WTC11 (cell line): ENCODE results near the gene RING1. TPM values are rescaled to one million over a fixed set of nuclear protein-coding genes. Genes with fewer than 3 reads are reported as not detected.

ENCODE experiments used
- ATAC-seq: fragments of 200-7000 bp; cut with Tn5 transposase; 2 replicates; pipeline ENCODE4 v1.10.0; 2021; ENCODE audit warnings: mild to moderate bottlenecking, moderate library complexity
- CTCF ChIA-PET: fragments of 300-600 bp; sonication (Branson Sonifier 250); formaldehyde crosslinking; loops from one replicate; lab custom pipeline; 2021; ENCODE audit warnings: antibody characterized with exemption; lab: Charles Lee
- POLR2A ChIA-PET: fragments of 350-600 bp; sonication (Branson Sonifier 250); formaldehyde crosslinking; loops from one replicate; lab custom pipeline; 2021; ENCODE audit warnings: antibody characterized with exemption; lab: Charles Lee
- DNase-seq: peaks from one replicate; pipeline ENCODE4 v3.0.0; 2021; ENCODE audit warnings: low spot score
- H3K27ac Mint-ChIP-seq: 2 replicates; pipeline ENCODE4 v1.8.0; 2021; ENCODE audit warnings: mixed read lengths
- H3K27me3 Mint-ChIP-seq: 2 replicates; pipeline ENCODE4 v1.8.0; 2021; ENCODE audit warnings: low read depth, mild to moderate bottlenecking, moderate library complexity, mixed read lengths
- H3K36me3 Mint-ChIP-seq: 2 replicates; pipeline ENCODE4 v1.8.0; 2021; ENCODE audit warnings: mixed read lengths
- H3K4me1 Mint-ChIP-seq: 2 replicates; pipeline ENCODE4 v1.8.0; 2022; ENCODE audit warnings: mixed read lengths
- H3K4me3 Mint-ChIP-seq: 2 replicates; pipeline ENCODE4 v1.8.0; 2021; ENCODE audit warnings: mild to moderate bottlenecking, moderate library complexity, mixed read lengths
- H3K9me3 Mint-ChIP-seq: 2 replicates; pipeline ENCODE4 v1.8.0; 2021; ENCODE audit warnings: mixed read lengths
- CREB1 ChIP-seq: sonication (generic); formaldehyde crosslinking; IDR thresholded peaks from 2 replicates; pipeline ENCODE4 v1.8.0; 2023; ENCODE audit warnings: mild to moderate bottlenecking, missing genetic modification reagents
- JUN ChIP-seq: sonication (generic); formaldehyde crosslinking; IDR thresholded peaks from 2 replicates; pipeline ENCODE4 v1.8.0; 2023; ENCODE audit warnings: mild to moderate bottlenecking, missing genetic modification reagents
- MXD4 ChIP-seq: fragments of 250-450 bp; sonication (Bioruptor Pico); IDR thresholded peaks from 2 replicates; pipeline ENCODE4 v1.8.0; 2021; ENCODE audit warnings: mild to moderate bottlenecking, moderate library complexity, borderline replicate concordance
- NFYB ChIP-seq: sonication (generic); formaldehyde crosslinking; conservative IDR thresholded peaks from 2 replicates; pipeline ENCODE4 v1.8.0; 2022; ENCODE audit warnings: low read depth, missing genetic modification reagents
- TEAD1 ChIP-seq: sonication (generic); formaldehyde crosslinking; IDR thresholded peaks from 2 replicates; pipeline ENCODE4 v1.8.0; 2022; ENCODE audit warnings: mild to moderate bottlenecking, missing genetic modification reagents
- TEAD4 ChIP-seq: sonication (generic); formaldehyde crosslinking; IDR thresholded peaks from 2 replicates; pipeline ENCODE4 v1.8.0; 2022; ENCODE audit warnings: mild to moderate bottlenecking, missing genetic modification reagents
- ZNF121 ChIP-seq: sonication (generic); formaldehyde crosslinking; IDR thresholded peaks from 2 replicates; pipeline ENCODE4 v1.8.0; 2023; ENCODE audit warnings: missing genetic modification reagents
- total RNA-seq: library from RNA; stranded (reverse); gene quantifications from 3 replicates; pipeline ENCODE4 v1.2.3, GENCODE V29; 2021
- TF ChIP-seq, protein P1 (sequence below): fragments of 250-450 bp; sonication (Bioruptor Pico); IDR thresholded peaks from 2 replicates; pipeline ENCODE4 v2.1.2; 2022; ENCODE audit warnings: mild to moderate bottlenecking, moderate library complexity
- TF ChIP-seq, protein P2 (sequence below): sonication (generic); formaldehyde crosslinking; IDR thresholded peaks from 2 replicates; pipeline ENCODE4 v1.8.1; 2022; ENCODE audit warnings: mild to moderate bottlenecking, missing genetic modification reagents, moderate library complexity, borderline replicate concordance
- TF ChIP-seq, protein P3 (sequence below): sonication (generic); formaldehyde crosslinking; IDR thresholded peaks from 2 replicates; pipeline ENCODE4 v1.8.0; 2022; ENCODE audit warnings: mild to moderate bottlenecking, missing genetic modification reagents
- TF ChIP-seq, protein P4 (sequence below): sonication (generic); formaldehyde crosslinking; IDR thresholded peaks from 2 replicates; pipeline ENCODE4 v1.8.0; 2022; ENCODE audit warnings: mild to moderate bottlenecking, missing genetic modification reagents
- TF ChIP-seq, protein P5 (sequence below): sonication (generic); formaldehyde crosslinking; IDR thresholded peaks from 2 replicates; pipeline ENCODE4 v1.8.1; 2022; ENCODE audit warnings: low read depth, mild to moderate bottlenecking, moderate library complexity, missing genetic modification reagents, borderline replicate concordance
- TF ChIP-seq, protein P6 (sequence below): sonication (generic); formaldehyde crosslinking; IDR thresholded peaks from 2 replicates; pipeline ENCODE4 v1.8.1; 2022; ENCODE audit warnings: missing genetic modification reagents, borderline replicate concordance
- TF ChIP-seq, protein P7 (sequence below): sonication (generic); formaldehyde crosslinking; IDR thresholded peaks from 2 replicates; pipeline ENCODE4 v1.8.0; 2022; ENCODE audit warnings: missing genetic modification reagents
- TF ChIP-seq, protein P8 (sequence below): sonication (generic); formaldehyde crosslinking; IDR thresholded peaks from 2 replicates; pipeline ENCODE4 v1.8.0; 2022; ENCODE audit warnings: mild to moderate bottlenecking, missing genetic modification reagents

The RING1 gene
- total RNA-seq, 1 experiment from 2014 or later, result 26.6 TPM

DNA sequence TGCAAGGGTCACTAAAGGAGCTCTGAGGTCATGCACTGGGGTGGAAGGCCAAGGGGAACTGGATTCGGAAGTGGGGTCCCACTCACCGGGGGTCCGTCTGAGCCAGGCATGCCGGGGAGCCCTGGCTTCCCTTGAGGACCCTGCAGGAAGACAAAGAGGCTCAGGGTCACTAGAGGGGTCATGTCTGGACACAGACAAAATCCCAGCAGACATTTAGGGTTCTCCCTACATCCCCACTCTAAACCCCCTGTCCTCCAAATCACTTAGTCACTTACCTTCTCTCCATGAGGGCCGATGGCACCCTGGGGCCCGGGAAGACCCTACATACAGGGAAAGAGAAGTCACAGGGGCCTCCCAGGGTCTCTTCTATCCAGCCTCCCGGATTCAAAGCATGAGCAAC lies 31.4 kb upstream of the RING1 start:
- ChIA-PET POLR2A (no interaction called here), CTCF (interaction anchor here (1.1 kb wide), 1 partner anchor 71 kb away, joined by 3 read pairs; no protein-coding TSS in a partner anchor)
- Mint-ChIP-seq H3K27ac (no peak overlapping the region), H3K9me3 (no peaks in the 10 kb centered on the region), H3K27me3 (peaks cover 11% of the 10 kb centered on the region; the same call in 1 of the 2 replicates), H3K4me3 (no peak overlapping the region), H3K36me3 (no peaks in the 10 kb centered on the region), H3K4me1 (0 out of 2 replicates have a peak, but pooled peaks cover 3% of the 10 kb centered on the region)
- ATAC-seq (no peak), DNase-seq (no peak)
- TF ChIP-seq, protein P1, sequence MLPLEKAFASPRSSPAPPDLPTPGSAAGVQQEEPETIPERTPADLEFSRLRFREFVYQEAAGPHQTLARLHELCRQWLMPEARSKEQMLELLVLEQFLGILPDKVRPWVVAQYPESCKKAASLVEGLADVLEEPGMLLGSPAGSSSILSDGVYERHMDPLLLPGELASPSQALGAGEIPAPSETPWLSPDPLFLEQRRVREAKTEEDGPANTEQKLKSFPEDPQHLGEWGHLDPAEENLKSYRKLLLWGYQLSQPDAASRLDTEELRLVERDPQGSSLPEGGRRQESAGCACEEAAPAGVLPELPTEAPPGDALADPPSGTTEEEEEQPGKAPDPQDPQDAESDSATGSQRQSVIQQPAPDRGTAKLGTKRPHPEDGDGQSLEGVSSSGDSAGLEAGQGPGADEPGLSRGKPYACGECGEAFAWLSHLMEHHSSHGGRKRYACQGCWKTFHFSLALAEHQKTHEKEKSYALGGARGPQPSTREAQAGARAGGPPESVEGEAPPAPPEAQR, result no peak
- TF ChIP-seq MXD4 (CRISPR knock-in tag), result no peak
- TF ChIP-seq ZNF121 (CRISPR knock-in tag), result no peak
- TF ChIP-seq, protein P2, sequence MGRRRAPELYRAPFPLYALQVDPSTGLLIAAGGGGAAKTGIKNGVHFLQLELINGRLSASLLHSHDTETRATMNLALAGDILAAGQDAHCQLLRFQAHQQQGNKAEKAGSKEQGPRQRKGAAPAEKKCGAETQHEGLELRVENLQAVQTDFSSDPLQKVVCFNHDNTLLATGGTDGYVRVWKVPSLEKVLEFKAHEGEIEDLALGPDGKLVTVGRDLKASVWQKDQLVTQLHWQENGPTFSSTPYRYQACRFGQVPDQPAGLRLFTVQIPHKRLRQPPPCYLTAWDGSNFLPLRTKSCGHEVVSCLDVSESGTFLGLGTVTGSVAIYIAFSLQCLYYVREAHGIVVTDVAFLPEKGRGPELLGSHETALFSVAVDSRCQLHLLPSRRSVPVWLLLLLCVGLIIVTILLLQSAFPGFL (CRISPR knock-in tag), result no peak
- TF ChIP-seq JUN (CRISPR knock-in tag), result no peak
- TF ChIP-seq, protein P3, sequence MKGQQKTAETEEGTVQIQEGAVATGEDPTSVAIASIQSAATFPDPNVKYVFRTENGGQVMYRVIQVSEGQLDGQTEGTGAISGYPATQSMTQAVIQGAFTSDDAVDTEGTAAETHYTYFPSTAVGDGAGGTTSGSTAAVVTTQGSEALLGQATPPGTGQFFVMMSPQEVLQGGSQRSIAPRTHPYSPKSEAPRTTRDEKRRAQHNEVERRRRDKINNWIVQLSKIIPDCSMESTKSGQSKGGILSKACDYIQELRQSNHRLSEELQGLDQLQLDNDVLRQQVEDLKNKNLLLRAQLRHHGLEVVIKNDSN, result no peak
- TF ChIP-seq, protein P4, sequence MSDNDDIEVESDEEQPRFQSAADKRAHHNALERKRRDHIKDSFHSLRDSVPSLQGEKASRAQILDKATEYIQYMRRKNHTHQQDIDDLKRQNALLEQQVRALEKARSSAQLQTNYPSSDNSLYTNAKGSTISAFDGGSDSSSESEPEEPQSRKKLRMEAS (CRISPR knock-in tag), result no peak
- no peak for TF ChIP-seq TEAD4 (CRISPR knock-in tag)

DNA sequence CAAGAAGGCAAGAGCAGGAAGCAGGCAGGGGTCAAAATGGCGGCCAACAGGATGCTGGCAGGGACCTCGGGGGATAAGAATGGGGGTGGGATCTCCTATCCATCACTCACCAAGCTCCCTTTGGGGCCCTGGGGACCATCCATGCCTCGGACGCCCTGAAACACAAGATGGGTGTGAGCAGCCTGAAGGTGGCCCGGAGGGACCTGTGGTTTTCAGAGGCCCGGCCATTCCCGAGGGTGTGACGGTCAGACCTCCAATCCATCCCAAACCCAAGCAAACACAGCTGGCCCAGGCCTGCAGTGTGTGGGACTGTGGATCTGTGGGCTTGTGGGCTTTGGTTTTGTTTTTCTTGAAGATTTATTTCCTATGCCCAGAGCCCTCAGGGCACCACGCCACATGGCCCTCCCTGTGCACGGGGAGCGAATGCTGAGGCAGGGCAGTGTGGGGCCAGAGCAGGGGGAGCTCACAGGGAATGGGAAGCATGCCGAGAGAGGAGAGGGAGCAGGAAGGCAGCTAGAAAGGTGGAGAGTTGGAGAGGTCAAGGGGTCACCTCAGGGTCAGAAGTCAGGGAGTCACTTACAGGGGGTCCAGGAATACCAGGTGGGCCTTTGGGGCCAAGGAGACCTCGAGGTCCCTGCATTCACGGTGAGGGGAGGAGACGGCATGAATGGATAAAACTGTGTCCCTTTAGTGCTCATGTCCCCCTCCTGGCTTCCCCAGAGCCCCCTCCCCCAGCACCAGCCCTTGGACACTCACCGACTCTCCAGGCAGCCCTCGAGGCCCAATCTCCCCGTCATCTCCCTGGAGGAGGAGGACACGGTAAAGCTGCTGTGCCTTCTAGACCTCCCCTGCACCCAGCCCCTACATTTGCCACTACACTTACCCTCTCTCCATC lies 30.5 kb upstream of the RING1 start:
- no peak for ATAC-seq
- TF ChIP-seq, protein P4 (CRISPR knock-in tag), result no peak
- TF ChIP-seq, protein P5, sequence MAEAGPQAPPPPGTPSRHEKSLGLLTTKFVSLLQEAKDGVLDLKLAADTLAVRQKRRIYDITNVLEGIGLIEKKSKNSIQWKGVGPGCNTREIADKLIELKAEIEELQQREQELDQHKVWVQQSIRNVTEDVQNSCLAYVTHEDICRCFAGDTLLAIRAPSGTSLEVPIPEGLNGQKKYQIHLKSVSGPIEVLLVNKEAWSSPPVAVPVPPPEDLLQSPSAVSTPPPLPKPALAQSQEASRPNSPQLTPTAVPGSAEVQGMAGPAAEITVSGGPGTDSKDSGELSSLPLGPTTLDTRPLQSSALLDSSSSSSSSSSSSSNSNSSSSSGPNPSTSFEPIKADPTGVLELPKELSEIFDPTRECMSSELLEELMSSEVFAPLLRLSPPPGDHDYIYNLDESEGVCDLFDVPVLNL (CRISPR knock-in tag), result no peak
- TF ChIP-seq TEAD1 (CRISPR knock-in tag), result no peak
- TF ChIP-seq, protein P6, sequence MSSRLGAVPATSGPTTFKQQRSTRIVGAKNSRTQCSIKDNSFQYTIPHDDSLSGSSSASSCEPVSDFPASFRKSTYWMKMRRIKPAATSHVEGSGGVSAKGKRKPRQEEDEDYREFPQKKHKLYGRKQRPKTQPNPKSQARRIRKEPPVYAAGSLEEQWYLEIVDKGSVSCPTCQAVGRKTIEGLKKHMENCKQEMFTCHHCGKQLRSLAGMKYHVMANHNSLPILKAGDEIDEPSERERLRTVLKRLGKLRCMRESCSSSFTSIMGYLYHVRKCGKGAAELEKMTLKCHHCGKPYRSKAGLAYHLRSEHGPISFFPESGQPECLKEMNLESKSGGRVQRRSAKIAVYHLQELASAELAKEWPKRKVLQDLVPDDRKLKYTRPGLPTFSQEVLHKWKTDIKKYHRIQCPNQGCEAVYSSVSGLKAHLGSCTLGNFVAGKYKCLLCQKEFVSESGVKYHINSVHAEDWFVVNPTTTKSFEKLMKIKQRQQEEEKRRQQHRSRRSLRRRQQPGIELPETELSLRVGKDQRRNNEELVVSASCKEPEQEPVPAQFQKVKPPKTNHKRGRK (CRISPR knock-in tag), result no peak
- TF ChIP-seq, protein P7, sequence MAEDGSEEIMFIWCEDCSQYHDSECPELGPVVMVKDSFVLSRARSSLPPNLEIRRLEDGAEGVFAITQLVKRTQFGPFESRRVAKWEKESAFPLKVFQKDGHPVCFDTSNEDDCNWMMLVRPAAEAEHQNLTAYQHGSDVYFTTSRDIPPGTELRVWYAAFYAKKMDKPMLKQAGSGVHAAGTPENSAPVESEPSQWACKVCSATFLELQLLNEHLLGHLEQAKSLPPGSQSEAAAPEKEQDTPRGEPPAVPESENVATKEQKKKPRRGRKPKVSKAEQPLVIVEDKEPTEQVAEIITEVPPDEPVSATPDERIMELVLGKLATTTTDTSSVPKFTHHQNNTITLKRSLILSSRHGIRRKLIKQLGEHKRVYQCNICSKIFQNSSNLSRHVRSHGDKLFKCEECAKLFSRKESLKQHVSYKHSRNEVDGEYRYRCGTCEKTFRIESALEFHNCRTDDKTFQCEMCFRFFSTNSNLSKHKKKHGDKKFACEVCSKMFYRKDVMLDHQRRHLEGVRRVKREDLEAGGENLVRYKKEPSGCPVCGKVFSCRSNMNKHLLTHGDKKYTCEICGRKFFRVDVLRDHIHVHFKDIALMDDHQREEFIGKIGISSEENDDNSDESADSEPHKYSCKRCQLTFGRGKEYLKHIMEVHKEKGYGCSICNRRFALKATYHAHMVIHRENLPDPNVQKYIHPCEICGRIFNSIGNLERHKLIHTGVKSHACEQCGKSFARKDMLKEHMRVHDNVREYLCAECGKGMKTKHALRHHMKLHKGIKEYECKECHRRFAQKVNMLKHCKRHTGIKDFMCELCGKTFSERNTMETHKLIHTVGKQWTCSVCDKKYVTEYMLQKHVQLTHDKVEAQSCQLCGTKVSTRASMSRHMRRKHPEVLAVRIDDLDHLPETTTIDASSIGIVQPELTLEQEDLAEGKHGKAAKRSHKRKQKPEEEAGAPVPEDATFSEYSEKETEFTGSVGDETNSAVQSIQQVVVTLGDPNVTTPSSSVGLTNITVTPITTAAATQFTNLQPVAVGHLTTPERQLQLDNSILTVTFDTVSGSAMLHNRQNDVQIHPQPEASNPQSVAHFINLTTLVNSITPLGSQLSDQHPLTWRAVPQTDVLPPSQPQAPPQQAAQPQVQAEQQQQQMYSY, result no peak
- TF ChIP-seq, protein P8, sequence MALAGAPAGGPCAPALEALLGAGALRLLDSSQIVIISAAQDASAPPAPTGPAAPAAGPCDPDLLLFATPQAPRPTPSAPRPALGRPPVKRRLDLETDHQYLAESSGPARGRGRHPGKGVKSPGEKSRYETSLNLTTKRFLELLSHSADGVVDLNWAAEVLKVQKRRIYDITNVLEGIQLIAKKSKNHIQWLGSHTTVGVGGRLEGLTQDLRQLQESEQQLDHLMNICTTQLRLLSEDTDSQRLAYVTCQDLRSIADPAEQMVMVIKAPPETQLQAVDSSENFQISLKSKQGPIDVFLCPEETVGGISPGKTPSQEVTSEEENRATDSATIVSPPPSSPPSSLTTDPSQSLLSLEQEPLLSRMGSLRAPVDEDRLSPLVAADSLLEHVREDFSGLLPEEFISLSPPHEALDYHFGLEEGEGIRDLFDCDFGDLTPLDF, result no peak
- no peak for TF ChIP-seq CREB1 (CRISPR knock-in tag)
- no peak for TF ChIP-seq NFYB (CRISPR knock-in tag)

More for the DNA sequence above, 30.5 kb upstream of the RING1 start:
- DNase-seq, result no peak
- H3K4me1 Mint-ChIP-seq, result 0 out of 2 replicates have a peak, but pooled peaks cover 1% of the 10 kb centered on the region
- H3K4me3 Mint-ChIP-seq, result no peak overlapping the region
- ChIA-PET CTCF (interaction anchor here (0.6 to 1.8 kb wide), 3 partner anchors 20 to 71 kb away, joined by 3 to 5 read pairs (median 4); no protein-coding TSS in a partner anchor), POLR2A (no interaction called here)
- no peak overlapping the region for H3K27ac Mint-ChIP-seq
- peaks cover 2% of the 10 kb centered on the region for H3K9me3 Mint-ChIP-seq
- peaks cover 14% of the 10 kb centered on the region; the same call in 1 of the 2 replicates for H3K27me3 Mint-ChIP-seq
- H3K36me3 Mint-ChIP-seq, result no peaks in the 10 kb centered on the region
